GM23338 (cell line): ENCODE results near the gene CDX1.

ENCODE experiments used
- EZH2 ChIP-seq: fragments of 200-600 bp; sonication (generic); IDR thresholded peaks from one replicate; pipeline ENCODE4 v1.8.0; 2017; ENCODE audit warnings: antibody characterized with exemption, mild to moderate bottlenecking, low read depth; ENCODE audit not compliant: unreplicated experiment
- JUNB ChIP-seq: IDR thresholded peaks from one replicate; pipeline ENCODE4 v1.6.1; 2016; ENCODE audit warnings: antibody characterized with exemption; ENCODE audit not compliant: unreplicated experiment
- POLR2AphosphoS5 ChIP-seq: IDR thresholded peaks from 2 replicates; pipeline ENCODE4 v1.6.1; 2016; ENCODE audit warnings: antibody characterized with exemption, low read depth
- STAT1 ChIP-seq: IDR thresholded peaks from one replicate; pipeline ENCODE4 v1.6.1; 2016; ENCODE audit warnings: antibody characterized with exemption; ENCODE audit not compliant: unreplicated experiment
- TF ChIP-seq, protein P1 (sequence below), 2 experiments: fragments of 200-600 bp in 1 of 2; sonication (generic) in 1 of 2; conservative IDR thresholded peaks; 2 replicates each; pipeline versions ENCODE4 v1.5.1 to v1.6.1; 2016 to 2017; ENCODE audit warnings: antibody characterized with exemption in 2 of 2, low read depth in 2 of 2, mild to moderate bottlenecking in 2 of 2, moderate library complexity in 1 of 2
- TF ChIP-seq, protein P2 (sequence below): IDR thresholded peaks from 2 replicates; pipeline ENCODE4 v1.6.1; 2016; ENCODE audit warnings: antibody characterized with exemption
- TF ChIP-seq, protein P3 (sequence below): IDR thresholded peaks from one replicate; pipeline ENCODE4 v1.6.1; 2018; ENCODE audit warnings: antibody characterized with exemption; ENCODE audit not compliant: unreplicated experiment

DNA sequence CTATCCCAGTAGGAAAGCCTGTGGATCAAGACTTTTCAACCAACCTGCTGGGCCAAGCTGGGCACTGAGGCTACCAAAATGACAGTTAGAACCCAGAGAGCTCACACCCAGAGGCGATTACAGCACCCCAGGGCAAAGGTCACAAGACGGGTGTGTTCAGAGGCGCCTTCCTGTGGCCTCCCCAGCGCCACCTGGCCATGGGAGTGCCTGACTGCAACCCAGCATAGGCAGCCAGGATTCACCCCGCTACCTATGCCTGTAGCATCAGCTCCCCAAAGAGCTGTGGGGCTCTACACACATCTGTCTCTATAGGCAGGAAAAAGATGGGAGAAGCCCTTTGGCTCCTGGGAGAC lies 44.4 kb upstream of the CDX1 start:
- TF ChIP-seq EZH2 = no peak
- TF ChIP-seq POLR2AphosphoS5 = no peak
- TF ChIP-seq, protein P1, sequence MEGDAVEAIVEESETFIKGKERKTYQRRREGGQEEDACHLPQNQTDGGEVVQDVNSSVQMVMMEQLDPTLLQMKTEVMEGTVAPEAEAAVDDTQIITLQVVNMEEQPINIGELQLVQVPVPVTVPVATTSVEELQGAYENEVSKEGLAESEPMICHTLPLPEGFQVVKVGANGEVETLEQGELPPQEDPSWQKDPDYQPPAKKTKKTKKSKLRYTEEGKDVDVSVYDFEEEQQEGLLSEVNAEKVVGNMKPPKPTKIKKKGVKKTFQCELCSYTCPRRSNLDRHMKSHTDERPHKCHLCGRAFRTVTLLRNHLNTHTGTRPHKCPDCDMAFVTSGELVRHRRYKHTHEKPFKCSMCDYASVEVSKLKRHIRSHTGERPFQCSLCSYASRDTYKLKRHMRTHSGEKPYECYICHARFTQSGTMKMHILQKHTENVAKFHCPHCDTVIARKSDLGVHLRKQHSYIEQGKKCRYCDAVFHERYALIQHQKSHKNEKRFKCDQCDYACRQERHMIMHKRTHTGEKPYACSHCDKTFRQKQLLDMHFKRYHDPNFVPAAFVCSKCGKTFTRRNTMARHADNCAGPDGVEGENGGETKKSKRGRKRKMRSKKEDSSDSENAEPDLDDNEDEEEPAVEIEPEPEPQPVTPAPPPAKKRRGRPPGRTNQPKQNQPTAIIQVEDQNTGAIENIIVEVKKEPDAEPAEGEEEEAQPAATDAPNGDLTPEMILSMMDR (conservative IDR thresholded peaks at IDR 0.05; ENCODE audit: low read depth in 2 of 2) = peak; percentile 56 to 76
- TF ChIP-seq, protein P2, sequence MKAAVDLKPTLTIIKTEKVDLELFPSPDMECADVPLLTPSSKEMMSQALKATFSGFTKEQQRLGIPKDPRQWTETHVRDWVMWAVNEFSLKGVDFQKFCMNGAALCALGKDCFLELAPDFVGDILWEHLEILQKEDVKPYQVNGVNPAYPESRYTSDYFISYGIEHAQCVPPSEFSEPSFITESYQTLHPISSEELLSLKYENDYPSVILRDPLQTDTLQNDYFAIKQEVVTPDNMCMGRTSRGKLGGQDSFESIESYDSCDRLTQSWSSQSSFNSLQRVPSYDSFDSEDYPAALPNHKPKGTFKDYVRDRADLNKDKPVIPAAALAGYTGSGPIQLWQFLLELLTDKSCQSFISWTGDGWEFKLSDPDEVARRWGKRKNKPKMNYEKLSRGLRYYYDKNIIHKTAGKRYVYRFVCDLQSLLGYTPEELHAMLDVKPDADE = no peak
- TF ChIP-seq STAT1 = no peak
- TF ChIP-seq, protein P3, sequence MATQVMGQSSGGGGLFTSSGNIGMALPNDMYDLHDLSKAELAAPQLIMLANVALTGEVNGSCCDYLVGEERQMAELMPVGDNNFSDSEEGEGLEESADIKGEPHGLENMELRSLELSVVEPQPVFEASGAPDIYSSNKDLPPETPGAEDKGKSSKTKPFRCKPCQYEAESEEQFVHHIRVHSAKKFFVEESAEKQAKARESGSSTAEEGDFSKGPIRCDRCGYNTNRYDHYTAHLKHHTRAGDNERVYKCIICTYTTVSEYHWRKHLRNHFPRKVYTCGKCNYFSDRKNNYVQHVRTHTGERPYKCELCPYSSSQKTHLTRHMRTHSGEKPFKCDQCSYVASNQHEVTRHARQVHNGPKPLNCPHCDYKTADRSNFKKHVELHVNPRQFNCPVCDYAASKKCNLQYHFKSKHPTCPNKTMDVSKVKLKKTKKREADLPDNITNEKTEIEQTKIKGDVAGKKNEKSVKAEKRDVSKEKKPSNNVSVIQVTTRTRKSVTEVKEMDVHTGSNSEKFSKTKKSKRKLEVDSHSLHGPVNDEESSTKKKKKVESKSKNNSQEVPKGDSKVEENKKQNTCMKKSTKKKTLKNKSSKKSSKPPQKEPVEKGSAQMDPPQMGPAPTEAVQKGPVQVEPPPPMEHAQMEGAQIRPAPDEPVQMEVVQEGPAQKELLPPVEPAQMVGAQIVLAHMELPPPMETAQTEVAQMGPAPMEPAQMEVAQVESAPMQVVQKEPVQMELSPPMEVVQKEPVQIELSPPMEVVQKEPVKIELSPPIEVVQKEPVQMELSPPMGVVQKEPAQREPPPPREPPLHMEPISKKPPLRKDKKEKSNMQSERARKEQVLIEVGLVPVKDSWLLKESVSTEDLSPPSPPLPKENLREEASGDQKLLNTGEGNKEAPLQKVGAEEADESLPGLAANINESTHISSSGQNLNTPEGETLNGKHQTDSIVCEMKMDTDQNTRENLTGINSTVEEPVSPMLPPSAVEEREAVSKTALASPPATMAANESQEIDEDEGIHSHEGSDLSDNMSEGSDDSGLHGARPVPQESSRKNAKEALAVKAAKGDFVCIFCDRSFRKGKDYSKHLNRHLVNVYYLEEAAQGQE = no peak
- no peak for TF ChIP-seq JUNB
